HG02678 (cell line): Measurements from ENCODE around the gene CACNA1D.
A peak's percentile ranks its signal among the peaks of the same experiment; 100 is the strongest.

ENCODE experiments used
- ATAC-seq: cut with Tn5 transposase; IDR thresholded peaks from one replicate; pipeline ENCODE4 v1.9.1; 2021; ENCODE audit warnings: mild to moderate bottlenecking, moderate library complexity; ENCODE audit not compliant: unreplicated experiment

The CACNA1D gene

GRCh38 chr3:53837331-53837730 is 342.9 kb downstream of the CACNA1D start:
- no peak for ATAC-seq

- ATAC-seq = no peak
Observed at GRCh38 chr3:53841296-53841695, 346.9 kb downstream of the CACNA1D start.

GRCh38 chr3:53842436-53843194 is 348.2 kb downstream of the CACNA1D start:
- no peak for ATAC-seq

DNA sequence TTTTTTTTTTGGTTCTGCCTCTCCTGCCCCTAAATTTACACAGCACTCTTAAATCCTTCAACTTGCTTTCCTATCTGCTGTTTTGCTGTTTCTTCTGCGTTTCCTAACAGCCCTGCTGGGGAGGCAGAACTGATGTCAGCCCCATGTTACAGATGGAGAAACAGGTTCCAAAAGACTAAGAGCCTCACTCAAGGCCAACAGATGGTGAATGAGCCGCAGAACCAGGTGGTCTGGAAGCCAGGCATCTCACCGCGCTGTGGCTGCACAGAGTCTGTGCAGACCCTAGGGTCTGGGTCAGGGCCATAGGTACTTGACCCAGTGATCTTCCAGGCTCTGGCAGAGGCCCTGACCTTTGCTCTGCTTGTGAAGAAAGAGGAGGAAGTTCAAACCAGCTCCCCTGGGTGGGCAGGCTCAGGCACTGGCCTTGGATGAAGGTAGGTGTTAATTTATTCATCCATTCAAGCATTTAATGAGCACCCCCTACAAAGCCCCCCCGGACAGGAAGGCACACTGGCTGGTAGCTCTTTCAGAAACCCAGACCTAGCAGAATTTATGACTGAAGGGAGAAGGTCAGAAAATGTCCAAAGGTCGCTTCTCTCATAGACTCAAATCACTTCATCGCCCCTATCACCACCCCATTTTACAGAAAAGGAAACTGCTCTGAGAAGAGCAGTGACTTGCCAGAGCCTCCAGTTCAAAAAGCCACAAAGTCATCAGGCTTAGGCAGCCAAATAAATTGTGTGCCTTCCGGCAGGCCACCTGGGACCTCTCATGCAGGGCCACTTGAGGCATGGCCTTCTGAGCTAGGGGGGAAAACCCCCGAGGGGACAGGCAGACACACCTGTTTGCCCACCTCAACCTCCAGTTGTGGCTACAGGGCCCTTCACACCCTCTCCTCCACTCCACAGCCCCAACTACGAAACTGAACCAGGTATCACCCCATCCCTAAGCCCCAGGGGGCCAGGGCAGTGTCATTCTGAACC is 349.1 kb downstream of the CACNA1D start:
- peak; percentile 36 for ATAC-seq

DNA sequence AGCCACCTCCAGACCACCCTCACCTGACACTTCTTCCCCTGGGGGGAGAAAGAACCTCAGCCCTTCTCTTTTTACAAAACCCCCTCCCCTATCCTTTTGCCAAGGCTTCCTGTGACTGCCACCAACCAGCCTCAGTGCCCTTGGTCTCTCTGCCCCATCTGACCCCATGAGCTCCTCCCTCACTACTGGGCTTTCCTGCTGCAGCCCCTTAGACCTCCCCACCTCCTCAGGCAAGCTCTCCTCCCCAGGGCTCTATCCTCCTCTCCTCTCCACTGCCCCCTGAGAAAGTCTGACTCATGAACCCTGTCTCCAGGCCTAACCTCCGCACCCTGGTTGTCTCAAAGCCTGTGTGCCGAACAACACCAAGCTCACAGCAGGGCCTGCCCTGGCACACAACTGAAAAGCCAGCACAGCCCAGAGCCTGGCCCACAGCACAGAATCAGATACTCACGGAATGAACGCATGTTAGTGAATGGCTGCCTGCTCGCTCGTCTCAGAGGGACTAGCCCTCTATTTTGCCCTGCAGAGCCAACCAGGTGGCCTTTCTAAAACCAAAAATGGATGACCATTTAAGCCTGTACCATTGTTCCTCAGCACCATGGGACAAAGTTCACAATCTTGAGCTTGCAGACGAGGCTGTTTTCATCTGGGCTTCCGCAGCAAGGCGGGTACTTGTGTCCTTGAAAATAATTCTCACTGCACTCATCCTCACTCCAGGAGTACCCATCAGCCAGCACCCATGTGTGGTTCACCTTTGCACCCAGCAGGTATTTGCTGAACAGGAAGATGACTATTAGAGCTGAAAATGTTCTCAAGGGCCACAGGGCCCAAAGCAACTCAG is 350.1 kb downstream of the CACNA1D start:
- no peak for ATAC-seq

- ATAC-seq = peak; percentile 16
Observed at GRCh38 chr3:53845103-53845880, 350.9 kb downstream of the CACNA1D start.

GRCh38 chr3:53845881-53846133 is 351.4 kb downstream of the CACNA1D start:
- ATAC-seq = peak; percentile 4

DNA sequence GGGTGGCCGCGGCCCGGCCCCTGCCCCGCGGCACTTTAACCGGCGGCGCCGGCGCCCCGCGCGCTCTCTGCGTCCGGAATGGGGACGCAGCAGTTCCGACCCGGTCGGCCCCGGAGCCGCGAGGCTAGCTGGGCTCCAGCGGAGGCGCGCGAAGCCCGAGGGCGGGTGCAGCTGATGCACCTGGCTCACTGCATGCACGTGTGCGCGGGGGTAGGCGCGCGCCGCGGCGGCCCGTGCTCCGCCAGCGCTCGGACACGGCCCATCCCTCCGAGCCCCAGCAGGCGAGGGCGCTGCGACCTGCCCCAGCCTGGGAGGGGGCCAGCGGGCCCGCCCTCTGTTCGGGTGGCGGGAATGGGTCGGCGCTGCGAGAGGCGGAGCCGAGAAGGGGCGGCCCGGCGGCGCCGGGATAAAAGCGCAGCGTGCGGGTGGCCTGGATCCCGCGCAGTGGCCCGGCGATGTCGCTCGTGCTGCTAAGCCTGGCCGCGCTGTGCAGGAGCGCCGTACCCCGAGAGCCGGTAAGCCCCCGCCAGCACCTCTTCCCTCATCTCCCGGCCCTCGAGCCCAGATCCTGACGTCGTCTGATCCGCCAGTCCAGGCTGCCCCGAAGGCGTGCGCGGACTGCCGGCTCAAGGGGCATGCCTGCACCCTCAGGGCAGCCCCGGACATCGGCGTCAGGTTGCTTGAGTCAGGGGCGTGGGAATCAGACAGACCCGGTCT is 351.9 kb downstream of the CACNA1D start, which contains the start of the genes CHDH and IL17RB:
TSS of gene CHDH (minus strand) at position 286 of the 717 bp plus-strand sequence. CDS start 22,411 bp downstream, outside the sequence.
TSS of gene IL17RB (plus strand) at position 435 of the 717 bp plus-strand sequence. CDS start at position 456, 21 bp downstream.
- ATAC-seq = peak; percentile 53

DNA sequence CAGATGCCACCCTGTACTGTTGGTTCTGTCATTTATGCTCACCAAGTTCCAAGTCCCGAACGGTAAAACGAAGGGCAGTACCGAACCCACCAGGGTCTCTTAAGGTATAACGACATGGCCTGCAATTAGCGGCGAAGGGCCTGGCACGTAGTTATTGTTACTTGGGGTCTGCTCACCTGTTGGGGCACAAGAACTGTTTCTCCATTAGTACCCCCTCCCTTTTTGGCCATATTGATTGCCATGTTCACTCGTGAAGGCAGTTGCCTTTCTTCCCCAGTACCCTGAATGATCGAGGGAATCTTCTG is 352.4 kb downstream of the CACNA1D start:
- ATAC-seq = no peak

- no peak for ATAC-seq
Observed at GRCh38 chr3:53849916-53850315, 355.5 kb downstream of the CACNA1D start.

DNA sequence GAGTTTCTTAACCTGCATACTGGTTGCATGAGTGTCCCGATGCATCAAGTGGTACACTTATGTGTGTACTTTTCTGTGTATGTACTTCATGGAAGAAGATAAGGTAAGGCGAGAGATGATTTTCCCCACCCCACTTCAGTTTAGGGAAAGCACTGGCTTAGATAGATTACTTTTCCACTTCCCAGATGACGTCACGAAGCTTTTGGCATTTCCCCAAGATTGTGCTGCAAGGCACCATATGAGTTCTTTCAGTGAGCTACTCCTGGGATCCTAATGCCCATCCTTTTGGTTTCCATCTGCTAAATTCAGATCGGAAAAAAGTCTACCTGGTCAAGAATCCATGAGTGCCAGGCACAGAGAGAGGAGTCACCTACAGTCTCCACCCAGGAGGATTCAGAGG is 356.5 kb downstream of the CACNA1D start:
- no peak for ATAC-seq

- ATAC-seq = peak; percentile 58
Observed at GRCh38 chr3:53856964-53857363, 362.6 kb downstream of the CACNA1D start.

GRCh38 chr3:53858096-53858741 is 363.8 kb downstream of the CACNA1D start:
- ATAC-seq = no peak

GRCh38 chr3:53859178-53859577 is 364.8 kb downstream of the CACNA1D start:
- ATAC-seq = no peak

DNA sequence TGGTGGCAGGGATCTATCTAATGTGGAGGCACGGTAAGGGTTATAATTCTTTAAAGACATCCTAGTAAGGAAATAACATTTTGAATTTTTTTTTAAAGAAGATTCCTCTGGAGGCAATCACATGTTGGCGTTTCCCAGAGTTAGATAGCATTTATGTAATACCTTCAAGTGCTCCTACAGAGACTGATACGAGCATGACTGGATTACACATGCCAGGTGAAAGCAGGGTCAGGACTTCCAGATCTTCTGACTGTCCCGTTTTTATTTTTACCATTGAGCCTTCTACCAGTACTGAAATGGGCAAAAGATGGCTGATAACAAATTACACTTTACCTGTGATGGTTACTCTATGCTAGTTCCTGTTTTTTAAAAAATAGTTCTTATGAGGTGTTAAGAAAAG is 365.8 kb downstream of the CACNA1D start:
- no peak for ATAC-seq

GRCh38 chr3:53862241-53862640 is 367.8 kb downstream of the CACNA1D start:
- no peak for ATAC-seq

GRCh38 chr3:53863145-53863544 is 368.7 kb downstream of the CACNA1D start:
- ATAC-seq = peak; percentile 46
